Astrocyte of the hippocampus (primary cell): ENCODE results near the gene SLC29A3.
"Not testable (repeated sequence)": the region's sequence is repeated elsewhere in the genome, so short reads cannot be mapped to it uniquely, and the experiment has no call there.

Source experiments
- DNase-seq: peaks from one replicate; pipeline ENCODE4 v3.0.0; 2011; ENCODE audit warnings: low read depth, low spot score

The SLC29A3 gene

DNA sequence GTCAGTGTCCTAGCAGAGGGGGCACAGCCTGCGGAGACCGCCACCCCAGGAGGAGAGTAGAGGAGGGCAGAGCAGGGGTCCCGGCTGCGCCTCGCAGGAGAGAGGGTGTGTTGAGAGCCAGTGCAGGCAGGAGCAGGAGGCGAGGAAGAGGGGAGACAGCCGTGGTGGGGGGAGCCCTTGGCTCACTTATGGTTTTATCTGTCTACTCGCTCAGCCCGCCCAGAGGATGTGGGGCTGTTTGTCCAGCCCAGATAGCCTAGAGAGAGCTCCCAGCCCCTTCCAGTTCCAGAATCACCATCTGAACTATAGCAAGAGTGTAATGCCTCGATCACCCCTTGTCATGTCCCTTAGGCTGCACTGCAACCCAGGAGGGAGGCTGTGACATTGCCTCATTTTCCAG lies 26.6 kb downstream of the SLC29A3 start:
- DNase-seq = no peak

DNA sequence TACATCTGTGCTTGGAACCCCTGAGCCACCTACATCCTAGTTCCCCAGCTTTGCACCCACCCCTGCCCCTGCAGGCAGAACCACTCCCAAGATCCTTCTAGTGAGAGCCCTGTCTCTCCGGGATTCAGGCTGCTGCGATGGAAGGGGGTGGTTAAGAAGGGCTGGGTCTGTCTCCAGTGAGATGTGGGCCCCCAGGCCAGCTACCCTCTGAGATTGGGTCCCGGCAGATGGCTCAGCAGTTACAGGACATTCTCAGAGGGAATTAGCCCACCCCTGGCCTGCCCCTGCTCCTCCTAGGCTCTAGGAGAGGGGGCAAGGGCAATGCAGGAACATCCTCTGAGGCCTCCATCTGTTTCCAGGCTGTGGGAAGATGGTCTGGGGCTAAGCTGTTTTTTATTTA lies 27.7 kb downstream of the SLC29A3 start:
- DNase-seq = no peak

DNA sequence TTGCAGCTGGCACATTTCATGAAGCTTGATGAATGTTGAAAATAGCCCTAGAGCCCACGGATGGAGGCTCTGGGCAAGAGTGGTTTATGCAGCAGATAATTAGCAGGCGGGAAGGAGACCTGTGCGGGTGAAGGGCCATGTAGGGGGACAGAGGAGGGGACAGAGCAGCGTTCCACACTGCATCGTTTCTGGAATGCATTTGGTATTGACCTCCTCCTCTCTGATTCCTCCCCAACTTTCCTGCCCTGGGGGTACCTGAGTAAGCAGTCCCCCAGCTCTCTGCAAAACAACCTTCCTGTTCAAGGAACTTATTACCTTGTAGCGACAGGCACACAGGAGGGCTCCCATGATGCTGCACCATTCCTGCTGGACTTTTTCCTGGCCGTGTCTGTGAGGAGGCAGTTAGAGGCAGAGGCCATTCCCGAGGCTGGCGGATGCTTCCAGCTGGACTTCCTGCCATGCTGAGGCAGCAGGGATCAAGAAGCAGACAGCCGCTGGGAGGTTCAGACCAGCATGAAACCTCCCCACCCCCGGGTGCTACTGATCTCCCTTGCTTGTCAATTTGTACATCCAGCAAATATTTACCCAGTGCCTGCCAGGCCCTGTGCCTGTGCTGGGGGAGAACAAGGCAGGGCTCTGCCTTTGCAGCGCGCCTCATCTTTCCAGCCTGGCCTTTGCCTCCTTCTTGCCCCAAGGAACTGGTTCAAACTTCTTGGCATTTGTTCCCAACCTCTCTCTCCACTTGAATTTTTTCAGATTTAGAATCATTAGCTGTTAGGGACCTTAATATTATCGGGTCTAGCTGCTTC lies 28.7 kb downstream of the SLC29A3 start:
- DNase-seq = no peak

DNA sequence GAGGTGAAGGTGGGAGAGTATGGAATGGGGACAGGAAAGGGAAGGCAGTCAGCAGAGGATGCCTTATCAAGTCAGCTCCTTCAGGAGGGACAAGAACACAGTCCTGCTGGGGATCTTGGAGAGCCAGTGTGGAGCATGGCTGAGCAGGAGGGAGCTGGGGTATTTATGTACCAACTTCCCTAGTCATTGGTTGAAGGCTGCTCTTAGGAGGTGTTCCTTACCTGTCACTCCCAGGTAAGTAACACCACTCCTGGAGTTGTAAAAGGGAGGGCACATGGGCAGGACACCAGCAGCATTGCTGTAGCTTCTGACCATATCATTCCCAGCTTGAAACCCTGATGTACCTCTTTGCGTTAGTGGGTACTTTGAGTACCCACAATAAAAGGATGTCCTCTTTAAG lies 29.8 kb downstream of the SLC29A3 start:
- DNase-seq = no peak

DNA sequence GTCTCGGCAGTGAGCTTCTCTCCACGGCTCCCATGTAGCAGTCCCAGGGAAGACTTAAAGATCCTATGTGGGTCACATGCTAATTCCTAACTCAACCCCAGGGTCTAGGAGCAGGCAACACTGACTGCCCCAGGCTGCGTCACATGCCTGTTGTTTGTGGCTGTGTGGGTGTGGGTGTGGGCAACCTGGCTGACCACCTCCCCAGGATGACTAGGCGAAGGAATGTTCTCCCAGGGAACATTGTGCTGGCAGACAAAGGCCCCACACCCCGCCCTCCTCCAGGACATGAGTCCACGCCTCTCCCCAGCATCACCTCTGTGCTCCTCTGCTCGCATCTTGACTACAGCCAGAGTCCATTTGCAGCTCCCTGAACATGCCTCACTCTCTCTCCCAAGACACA lies 30.3 kb downstream of the SLC29A3 start:
- peak; percentile 74 for DNase-seq

DNA sequence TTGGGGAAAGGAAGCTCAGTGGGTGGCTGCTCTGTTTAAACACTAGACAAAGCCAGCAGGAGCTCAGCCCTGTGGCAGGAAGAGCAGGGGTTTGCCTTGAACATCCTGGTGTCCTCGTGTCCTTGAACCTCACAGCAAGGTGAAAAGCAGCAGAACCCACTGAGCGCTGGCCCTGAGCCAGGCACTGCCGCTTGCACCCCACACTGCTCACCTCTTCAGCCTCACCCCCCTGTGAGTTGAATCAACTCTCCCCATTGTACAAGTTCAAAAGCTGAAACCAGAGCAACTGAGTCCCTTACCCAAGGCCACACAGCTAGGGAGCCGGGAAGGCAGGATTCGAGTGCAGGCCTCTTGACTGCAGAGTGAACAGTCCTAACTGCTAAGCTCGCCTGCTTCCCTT lies 32.0 kb downstream of the SLC29A3 start:
- no peak for DNase-seq

DNA sequence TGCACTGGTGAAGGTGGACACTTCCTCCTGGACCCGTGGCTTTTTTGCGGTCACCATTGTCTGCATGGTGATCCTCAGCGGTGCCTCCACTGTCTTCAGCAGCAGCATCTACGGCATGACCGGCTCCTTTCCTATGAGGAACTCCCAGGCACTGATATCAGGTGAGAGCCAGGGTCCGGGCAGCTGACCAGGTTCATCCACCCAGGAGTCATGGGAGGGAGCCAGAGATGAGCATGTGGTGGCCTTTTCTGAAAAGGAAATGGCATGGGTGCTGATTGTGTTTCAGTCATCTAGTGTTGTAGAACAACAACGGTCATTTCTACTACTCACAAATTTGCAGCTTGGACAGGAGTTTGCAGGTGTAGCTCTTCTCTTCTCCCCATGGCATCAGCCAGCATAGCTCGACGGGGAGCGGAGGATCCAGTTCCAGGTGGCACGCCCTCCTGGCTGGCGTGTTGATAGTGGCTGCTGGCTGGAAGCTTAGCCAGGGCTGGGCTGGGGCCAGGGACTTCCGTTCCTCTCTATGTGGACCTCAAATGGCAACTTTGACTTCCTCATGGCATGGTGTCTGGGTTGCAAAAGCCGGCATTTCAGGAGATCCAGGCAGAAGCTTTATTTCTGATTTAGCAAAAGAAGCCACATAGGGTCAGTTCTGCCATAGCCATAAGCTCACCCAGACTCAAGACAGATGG lies 32.7 kb downstream of the SLC29A3 start:
- DNase-seq = no peak

DNA sequence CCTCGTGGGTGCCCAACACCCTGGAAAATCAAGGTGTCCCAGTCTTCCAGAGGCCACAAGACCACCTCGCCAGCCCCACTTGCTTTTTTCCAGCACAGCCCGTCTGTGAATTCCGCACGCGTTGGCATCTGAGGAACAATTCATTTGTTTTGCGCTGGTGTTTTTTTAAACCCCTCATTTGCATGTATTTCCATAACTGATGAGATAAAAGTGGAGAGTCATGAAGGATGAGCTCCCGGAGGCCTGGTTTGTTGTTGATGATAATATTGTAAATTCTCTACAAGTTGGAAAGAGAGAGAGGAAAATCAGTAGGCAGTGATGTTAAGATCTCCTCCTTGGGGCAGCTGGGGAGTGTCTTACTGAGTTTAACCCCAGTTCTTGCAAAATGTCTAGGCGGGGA lies 34.6 kb downstream of the SLC29A3 start:
- no peak for DNase-seq

DNA sequence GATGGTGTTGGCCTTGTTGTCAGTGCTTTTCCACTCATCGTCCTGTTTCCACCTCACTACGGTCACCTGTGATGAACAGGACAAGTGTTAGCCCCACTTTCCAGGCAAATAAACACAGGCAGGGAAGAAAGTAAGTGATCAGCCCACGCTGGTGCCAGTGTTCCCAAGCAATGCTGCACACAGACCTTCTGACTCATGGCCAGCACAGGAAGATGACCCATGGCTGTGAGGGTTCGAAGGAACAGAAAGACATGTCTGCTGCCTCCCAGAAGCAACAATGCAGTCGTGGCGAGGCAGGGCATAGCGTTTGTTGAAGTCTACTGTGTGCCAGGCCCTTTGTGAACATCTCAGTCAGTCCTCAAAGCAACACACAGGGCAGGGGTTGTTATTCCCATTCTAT lies 35.7 kb downstream of the SLC29A3 start:
- DNase-seq = no peak

DNA sequence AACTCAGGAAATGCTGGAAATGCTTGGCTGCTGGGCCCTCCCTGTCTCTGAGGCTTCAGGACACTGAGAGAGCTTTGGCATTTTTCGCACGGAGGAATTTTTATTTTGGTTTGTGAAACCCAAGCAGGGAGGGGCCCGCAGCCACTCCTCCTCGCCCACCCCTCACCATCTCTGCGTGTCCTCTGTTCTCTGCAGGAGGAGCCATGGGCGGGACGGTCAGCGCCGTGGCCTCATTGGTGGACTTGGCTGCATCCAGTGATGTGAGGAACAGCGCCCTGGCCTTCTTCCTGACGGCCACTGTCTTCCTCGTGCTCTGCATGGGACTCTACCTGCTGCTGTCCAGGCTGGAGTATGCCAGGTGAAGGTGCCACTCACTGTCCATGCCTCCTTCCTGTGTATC lies 36.8 kb downstream of the SLC29A3 start:
- DNase-seq = no peak

DNA sequence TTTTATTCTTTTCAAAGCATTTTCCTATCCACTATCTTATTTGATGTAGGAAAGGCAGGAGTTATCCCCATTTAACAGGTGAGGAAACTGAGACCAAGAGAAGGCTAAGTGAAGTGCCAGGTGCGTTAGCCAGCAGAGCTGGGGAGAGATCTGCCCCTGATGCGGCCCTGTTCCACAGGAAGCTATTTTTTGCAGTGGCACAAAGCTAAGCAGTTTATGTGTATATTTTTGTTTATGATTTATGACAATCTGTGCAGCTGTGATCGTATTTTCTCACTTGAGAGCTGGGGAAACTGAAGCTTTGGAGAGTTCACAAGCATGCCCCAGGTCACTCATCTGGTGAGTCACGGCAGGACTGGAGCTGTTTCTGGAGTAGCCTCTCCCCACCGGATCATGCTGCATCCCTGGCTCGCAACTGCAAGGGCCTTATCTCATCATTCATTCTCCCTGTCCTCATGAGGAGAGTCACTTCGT lies 38.8 kb downstream of the SLC29A3 start:
- DNase-seq = no peak

DNA sequence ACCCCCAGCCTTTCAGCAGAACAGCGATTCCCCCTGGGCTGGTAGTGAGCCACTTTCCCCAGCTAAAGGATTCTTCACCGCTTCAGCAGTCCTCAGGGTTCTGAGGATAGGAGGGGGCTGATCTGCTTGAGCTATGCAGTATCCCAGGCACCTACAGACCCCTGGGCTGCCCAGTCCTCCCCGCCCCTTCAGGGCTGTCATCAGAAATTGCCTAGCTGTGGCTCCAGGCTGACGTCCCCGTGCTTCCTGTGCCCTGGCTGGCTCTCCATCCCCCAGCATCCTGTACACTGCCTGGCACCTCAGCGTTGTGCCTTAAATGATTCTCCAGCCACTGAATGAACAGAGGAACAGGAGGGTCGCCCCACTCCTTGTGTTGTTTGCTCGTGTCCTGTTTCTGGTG lies 39.2 kb downstream of the SLC29A3 start:
- DNase-seq = no peak

DNA sequence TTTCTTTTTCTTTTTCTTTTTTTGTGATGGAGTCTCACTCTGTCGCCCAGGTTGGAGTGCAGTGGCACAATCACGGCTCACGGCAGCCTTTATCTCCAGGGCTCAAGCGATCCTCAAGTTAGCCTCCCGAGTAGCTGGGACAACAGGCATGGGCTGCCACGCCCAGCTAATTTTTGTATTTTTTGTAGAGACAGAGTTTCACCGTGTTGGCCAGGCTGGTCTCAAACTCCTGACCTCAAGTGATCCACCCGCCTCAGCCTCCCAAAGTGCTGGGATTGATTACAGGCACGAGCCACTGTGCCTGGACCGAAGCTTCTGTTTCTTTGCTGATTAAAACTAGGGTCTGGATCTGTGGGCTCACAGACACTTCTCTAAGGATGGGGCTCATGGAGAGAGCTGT lies 39.8 kb downstream of the SLC29A3 start:
- not testable (repeated sequence) for DNase-seq

DNA sequence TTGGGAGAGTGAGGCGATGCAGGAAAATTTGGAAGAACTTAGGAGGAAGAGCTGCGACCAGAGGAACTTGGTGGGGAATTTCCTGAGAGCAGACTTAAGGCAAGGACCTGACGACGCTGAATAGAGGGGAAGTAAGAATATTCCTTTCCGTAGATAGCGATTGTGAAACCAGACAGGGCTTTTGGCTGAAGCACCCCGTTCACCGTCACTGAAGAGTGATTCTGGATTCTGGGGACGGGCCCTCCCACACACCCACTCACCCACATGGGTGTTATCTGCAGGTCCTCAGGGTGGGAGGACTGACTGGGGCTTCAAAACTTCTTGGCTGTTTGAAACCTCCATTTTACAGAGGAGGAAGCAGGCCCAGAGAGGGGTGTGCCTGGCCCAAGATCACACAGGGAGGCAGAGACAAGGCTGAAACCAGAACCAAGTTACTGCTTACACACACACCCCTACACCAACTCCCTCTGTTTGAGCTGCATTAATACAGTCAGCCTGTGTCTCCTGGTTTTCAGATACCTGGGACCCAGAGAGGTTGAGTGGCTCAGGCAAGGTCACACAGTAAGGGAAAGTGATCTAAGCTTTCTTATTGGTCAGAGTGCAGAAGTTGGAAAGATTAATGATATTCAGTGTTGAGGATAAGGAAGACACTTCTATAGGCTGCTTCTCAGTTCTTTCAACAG lies 40.4 kb downstream of the SLC29A3 start:
- DNase-seq = no peak

DNA sequence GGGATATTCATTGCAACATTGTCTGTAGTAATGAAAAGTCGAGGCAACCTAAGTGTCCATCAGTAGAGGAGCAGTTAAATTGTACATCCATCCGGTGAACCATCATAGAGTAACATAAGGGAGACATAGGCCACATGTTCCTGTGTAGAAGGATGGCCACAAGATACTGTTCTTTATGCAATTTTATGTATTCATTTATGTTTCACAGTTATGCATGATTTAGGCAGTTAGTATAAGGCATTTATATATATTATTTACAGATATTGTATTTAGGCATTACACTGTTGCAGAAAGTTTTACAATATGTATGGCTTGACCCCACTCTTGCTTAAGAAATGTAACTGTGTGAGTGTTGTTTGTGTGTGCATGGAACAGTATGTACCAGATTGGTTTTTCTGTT lies 41.7 kb downstream of the SLC29A3 start:
- DNase-seq = no peak

DNA sequence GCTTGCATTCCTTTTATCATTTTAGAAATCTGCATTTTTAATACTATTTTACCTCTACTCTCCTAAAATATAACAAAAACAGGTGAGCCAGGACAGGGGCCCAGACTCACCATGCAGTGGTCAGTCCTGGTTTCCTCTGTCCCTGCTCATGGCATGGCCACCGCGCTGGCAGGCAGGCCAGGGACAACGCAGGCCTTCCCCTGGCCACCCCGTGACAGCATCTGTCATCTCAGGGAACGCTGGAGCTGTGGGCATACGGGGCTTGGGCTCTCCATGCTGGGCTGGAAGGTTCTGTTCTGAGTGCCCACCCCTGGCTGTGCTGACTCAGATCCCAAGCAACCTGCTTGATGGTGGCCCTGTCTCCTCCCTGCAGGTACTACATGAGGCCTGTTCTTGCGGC lies 42.5 kb downstream of the SLC29A3 start:
- no peak for DNase-seq

DNA sequence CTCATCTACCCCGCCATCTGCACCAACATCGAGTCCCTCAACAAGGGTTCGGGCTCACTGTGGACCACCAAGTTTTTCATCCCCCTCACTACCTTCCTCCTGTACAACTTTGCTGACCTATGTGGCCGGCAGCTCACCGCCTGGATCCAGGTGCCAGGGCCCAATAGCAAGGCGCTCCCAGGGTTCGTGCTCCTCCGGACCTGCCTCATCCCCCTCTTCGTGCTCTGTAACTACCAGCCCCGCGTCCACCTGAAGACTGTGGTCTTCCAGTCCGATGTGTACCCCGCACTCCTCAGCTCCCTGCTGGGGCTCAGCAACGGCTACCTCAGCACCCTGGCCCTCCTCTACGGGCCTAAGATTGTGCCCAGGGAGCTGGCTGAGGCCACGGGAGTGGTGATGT lies 43.1 kb downstream of the SLC29A3 start:
- DNase-seq = no peak

DNA sequence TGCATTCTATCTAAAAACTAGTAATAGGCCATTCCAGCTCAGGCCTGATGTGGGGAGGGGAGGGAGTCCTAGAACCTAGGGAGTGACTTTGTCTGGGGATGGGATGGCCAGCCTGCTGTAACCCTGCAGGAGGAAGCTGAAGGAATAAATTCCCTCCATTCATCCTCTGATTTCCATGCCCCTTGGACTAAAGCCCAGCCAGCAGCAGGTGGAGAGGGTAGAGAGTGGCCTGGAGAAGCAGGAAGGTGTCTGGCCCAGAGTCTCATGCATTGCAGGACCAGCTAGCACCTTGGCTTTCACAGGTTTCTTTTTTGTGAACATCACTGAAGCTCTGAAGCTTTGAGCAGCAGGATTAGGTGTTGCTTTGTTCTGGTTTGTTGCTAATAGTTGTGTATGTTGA lies 44.9 kb downstream of the SLC29A3 start:
- no peak for DNase-seq

DNA sequence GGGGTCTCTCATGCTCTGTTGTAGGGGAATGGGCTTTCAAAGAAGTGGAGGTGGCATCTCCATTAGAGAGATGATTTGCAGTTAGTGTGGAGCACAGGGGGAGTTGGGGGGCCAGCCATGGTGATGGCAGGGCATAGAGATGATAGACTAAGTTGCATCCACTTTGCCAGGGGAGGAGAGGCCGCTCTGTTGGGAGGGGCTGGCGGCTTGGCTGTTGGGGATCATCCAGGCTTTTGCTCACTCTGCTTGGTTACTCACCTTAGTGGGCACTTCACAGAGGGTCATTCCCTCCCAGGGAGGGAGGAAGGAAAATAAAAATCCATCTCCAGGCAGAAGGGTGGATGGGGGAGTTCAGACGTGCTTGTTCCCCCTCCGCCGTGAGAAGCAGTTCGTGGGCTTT lies 46.3 kb downstream of the SLC29A3 start:
- DNase-seq = no peak

DNA sequence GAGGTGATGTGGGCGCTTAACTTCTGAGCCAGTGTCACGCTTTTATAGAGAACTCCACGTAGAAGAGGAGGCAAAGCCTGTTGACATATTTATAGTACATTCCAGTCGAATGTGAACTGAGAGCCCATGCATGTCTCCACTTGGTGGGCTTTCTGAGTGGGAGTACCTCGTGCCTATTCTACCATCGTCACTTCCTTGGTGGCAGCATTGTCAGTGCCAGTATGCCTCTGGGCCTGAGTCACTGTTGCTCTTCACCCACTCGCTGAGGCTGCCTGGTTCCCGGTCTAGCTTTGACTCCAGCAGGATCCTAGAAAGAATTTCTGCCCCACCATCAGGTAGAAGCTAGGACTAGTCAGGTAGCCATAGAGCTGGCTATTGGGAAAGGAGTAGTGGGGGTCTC lies 47.6 kb downstream of the SLC29A3 start:
- DNase-seq = no peak

DNA sequence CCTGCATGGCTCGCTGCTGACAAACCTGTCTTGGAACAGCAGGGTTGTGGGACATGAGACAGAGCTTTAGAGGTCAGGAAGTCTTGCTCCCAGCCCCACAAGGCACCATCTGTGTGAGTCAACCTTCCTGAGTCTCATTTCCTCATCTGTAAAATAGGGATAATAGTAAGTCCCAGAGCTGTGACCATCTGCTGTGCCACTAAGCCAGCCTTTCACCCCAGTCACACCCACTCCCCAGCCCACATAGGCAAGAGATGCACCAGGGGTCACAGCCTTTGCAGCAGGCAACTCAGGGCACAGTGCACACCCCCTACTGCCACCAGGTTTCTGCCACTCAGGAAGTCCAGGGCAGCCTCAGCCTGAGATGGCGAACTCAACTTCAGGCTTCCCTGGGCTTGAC lies 48.2 kb downstream of the SLC29A3 start:
- no peak for DNase-seq

DNA sequence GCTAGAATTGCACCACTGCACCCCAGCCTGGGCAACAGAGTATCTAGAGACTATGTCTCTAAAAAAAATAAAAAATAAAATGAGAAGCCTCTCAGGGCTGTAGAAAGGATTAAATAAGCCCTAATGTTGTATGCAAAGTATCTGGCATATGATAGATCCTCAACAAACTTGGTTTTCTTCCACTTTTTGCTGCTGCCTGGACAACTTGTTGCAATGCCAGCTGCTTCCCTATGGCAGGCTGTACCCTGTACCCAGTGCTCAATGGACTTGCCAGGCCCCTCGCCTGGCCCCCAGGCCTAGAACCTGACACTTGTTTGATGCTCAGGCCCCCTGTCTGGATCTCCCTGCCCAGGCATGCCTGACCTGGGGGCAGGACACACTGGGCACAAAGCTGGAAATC lies 49.1 kb downstream of the SLC29A3 start:
- DNase-seq = no peak

DNA sequence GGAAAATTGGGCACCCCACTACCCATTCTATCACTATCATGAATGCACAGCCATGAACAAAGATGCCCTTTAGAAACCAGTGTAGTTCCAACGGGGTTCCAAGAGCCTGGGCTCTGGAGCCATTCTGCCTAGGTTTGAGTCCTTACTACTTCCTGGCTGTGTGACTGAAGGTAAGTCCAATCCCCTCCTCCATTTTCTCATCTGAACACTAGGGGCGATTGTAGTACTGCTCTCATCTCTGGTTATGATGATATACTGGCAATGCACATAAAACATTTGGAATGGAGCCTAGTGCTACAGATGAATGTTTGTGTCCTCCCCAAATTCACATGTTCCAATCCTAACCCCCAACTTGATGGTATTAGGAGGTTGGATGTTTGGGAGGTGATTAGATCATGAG lies 49.6 kb downstream of the SLC29A3 start:
- DNase-seq = no peak
